Calu3 (cell line): ENCODE measurements around the gene FAM24A. TPM values are rescaled to one million over a fixed set of nuclear protein-coding genes. Genes with fewer than 3 reads are reported as not detected.
"Not testable (repeated sequence)": the region's sequence is repeated elsewhere in the genome, so short reads cannot be mapped to it uniquely, and the experiment has no call there.

Experiments used
- BruUV-seq: library from RNA; stranded (reverse); fragments of 400-500 nt; replicated peaks from 2 replicates; lab custom pipeline; 2021; lab: Mats Ljungman, UMichigan
- CTCF ChIA-PET: fragments of 300-600 bp; sonication (Branson Sonifier 250); formaldehyde crosslinking; loops from one replicate; lab custom pipeline; 2022; ENCODE audit warnings: antibody characterized with exemption; lab: Charles Lee
- DNase-seq: peaks from one replicate; pipeline ENCODE4 v3.0.0; 2022
- H3K27ac Mint-ChIP-seq: one replicate; pipeline ENCODE4 v1.8.0; 2022; ENCODE audit warnings: mixed read lengths; ENCODE audit not compliant: unreplicated experiment
- H3K27me3 Mint-ChIP-seq: one replicate; pipeline ENCODE4 v1.8.0; 2022; ENCODE audit warnings: mixed read lengths; ENCODE audit not compliant: unreplicated experiment
- H3K36me3 Mint-ChIP-seq: one replicate; pipeline ENCODE4 v1.8.0; 2022; ENCODE audit warnings: mild to moderate bottlenecking, moderate library complexity, mixed read lengths; ENCODE audit not compliant: insufficient read depth, unreplicated experiment
- H3K4me1 Mint-ChIP-seq: one replicate; pipeline ENCODE4 v1.8.0; 2022; ENCODE audit warnings: mild to moderate bottlenecking, low read depth, mixed read lengths; ENCODE audit not compliant: unreplicated experiment
- H3K4me3 Mint-ChIP-seq: one replicate; pipeline ENCODE4 v1.8.0; 2022; ENCODE audit warnings: mild to moderate bottlenecking, low read depth, moderate library complexity, mixed read lengths; ENCODE audit not compliant: unreplicated experiment
- H3K9me3 Mint-ChIP-seq: one replicate; pipeline ENCODE4 v1.8.0; 2022; ENCODE audit warnings: low read depth, mixed read lengths; ENCODE audit not compliant: unreplicated experiment
- intact Hi-C: fragments of 100-400 bp; cut with micrococcal nuclease; formaldehyde crosslinking; loops from one replicate; pipeline ENCODE4 v1.10.0; 2022; ENCODE audit not compliant: unreplicated experiment
- total RNA-seq: library from RNA; stranded (reverse); gene quantifications from 2 replicates; pipeline ENCODE4 v1.2.3, GENCODE V29; 2022
- TF ChIP-seq, protein P1 (sequence below): fragments of 200-600 bp; IDR thresholded peaks from one replicate; pipeline ENCODE4 v1.8.0; 2022; ENCODE audit warnings: antibody characterized with exemption; ENCODE audit not compliant: unreplicated experiment

The FAM24A gene
- total RNA-seq, 1 experiment from 2014 or later: not detected

DNA sequence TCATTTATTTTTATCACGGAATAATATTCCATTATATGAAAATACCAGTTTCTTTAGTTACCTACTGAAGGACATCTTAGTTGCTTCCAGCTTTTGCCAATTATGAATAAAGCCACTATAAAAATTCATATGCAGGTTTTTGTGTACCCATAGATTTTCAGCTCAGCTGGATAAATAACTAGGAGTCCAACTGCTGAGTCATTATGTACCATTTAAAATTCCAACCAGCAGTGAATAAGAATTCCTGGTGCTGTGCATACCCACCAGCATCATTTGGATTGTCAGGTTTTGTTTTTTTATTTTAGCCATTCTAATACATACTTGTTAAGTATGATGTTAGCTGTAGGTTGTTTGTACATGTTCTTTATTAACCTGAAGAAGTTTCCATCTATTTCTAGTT, 45.5 kb upstream of the FAM24A start:
- Mint-ChIP-seq H3K4me3 (no peak overlapping the region), H3K9me3 (peaks cover 2% of the 10 kb centered on the region), H3K4me1 (peaks cover 10% of the 10 kb centered on the region), H3K36me3 (peaks cover 3% of the 10 kb centered on the region), H3K27ac (no peak overlapping the region), H3K27me3 (no peaks in the 10 kb centered on the region)
- intact Hi-C loops: no loop called here
- BruUV-seq: no TSS peak
- CTCF ChIA-PET: interaction anchor here (1.0 kb wide), 1 partner anchor 42 kb away, joined by 4 read pairs; no protein-coding TSS in a partner anchor
- no peak for DNase-seq
- TF ChIP-seq, protein P1, sequence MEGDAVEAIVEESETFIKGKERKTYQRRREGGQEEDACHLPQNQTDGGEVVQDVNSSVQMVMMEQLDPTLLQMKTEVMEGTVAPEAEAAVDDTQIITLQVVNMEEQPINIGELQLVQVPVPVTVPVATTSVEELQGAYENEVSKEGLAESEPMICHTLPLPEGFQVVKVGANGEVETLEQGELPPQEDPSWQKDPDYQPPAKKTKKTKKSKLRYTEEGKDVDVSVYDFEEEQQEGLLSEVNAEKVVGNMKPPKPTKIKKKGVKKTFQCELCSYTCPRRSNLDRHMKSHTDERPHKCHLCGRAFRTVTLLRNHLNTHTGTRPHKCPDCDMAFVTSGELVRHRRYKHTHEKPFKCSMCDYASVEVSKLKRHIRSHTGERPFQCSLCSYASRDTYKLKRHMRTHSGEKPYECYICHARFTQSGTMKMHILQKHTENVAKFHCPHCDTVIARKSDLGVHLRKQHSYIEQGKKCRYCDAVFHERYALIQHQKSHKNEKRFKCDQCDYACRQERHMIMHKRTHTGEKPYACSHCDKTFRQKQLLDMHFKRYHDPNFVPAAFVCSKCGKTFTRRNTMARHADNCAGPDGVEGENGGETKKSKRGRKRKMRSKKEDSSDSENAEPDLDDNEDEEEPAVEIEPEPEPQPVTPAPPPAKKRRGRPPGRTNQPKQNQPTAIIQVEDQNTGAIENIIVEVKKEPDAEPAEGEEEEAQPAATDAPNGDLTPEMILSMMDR: no peak

DNA sequence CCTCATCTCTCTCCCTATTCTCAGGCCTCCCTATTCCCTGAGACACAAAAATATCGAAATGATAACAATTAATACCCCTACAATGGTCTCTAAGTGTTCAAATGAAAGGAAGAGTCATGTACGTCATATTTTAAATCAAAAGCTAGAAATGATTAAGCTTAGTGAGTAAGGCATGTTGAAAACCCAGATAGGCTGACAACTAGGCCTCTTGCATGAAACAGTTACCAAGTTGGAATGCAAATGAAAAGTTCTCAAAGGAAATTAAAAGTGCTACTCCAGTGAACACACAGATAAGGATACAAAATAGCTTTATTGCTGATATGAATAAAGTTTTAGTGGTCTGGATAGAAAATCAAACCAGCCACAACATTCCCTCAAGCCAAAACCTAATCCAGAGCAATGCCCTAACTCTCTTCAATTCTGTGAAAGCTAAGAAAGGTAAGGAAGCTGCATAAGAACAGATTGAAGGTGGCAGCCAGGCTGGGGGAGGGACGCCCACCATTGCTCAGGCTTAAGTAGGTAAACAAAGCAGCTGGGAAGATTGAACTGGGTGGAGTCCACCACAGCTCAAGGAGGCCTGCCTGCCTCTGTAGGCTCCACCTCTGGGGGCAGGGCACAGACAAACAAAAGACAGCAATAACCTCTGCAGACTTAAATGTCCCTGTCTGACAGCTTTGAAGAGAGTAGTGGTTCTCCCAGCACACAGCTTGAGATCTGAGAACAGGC, 43.5 kb upstream of the FAM24A start:
- BruUV-seq, H3K27me3 Mint-ChIP-seq, intact Hi-C loops, H3K36me3 Mint-ChIP-seq, H3K27ac Mint-ChIP-seq, H3K4me1 Mint-ChIP-seq, H3K4me3 Mint-ChIP-seq, H3K9me3 Mint-ChIP-seq, DNase-seq, CTCF ChIA-PET: not testable (repeated sequence)

GRCh38 chr10:122868768-122869167, 41.6 kb upstream of the FAM24A start:
- DNase-seq, H3K36me3 Mint-ChIP-seq, H3K4me3 Mint-ChIP-seq, H3K27ac Mint-ChIP-seq, H3K27me3 Mint-ChIP-seq, H3K9me3 Mint-ChIP-seq, H3K4me1 Mint-ChIP-seq, intact Hi-C loops, CTCF ChIA-PET, BruUV-seq: not testable (repeated sequence)

- H3K9me3 Mint-ChIP-seq, DNase-seq, H3K27me3 Mint-ChIP-seq, H3K36me3 Mint-ChIP-seq, H3K4me3 Mint-ChIP-seq, BruUV-seq, H3K27ac Mint-ChIP-seq, CTCF ChIA-PET, intact Hi-C loops, H3K4me1 Mint-ChIP-seq: not testable (repeated sequence)
Measured at GRCh38 chr10:122871947-122872346, 38.5 kb upstream of the FAM24A start.

- no TSS peak for BruUV-seq
- Mint-ChIP-seq H3K4me3 (no peak overlapping the region), H3K36me3 (peaks cover 17% of the 10 kb centered on the region), H3K4me1 (peaks cover 6% of the 10 kb centered on the region), H3K27ac (no peak overlapping the region), H3K27me3 (no peaks in the 10 kb centered on the region), H3K9me3 (peaks cover 4% of the 10 kb centered on the region)
- no peak for DNase-seq
- TF ChIP-seq, protein P1: no peak
- CTCF ChIA-PET: no interaction called here
- intact Hi-C loops: no loop called here
Measured at GRCh38 chr10:122875843-122876466, 34.5 kb upstream of the FAM24A start.
